Pancreas (tissue), 10 donors: ENCODE measurements around the gene CTNND1. TPM values are rescaled to one million over a fixed set of nuclear protein-coding genes. Genes with fewer than 3 reads are reported as not detected.

Experiments used
- ATAC-seq, 4 donors: fragments of 200-7000 bp; cut with Tn5 transposase; one replicate each; pipeline versions ENCODE4 v1.8.0 to v1.9.1; 2020; ENCODE audit warnings: mild to moderate bottlenecking in 4 of 4, moderate library complexity in 4 of 4
- DNase-seq, 6 donors: peaks; one replicate each; pipeline ENCODE4 v3.0.0-alpha.2; 2020
- FAIRE-seq: peaks from 2 replicates; lab custom pipeline; 2012; peaks lifted over from hg19 to GRCh38; lab: Jason Lieb, UNC
- H3K27ac ChIP-seq, 4 donors: fragments of 200-600 bp; sonication (generic); 1 replicate in 3 of 4; 2 replicates in 1 of 4; pipeline versions ENCODE4 v1.5.0 to v1.8.0; 2020
- H3K27me3 ChIP-seq, 4 donors: fragments of 200-600 bp; one replicate each; pipeline ENCODE4 v1.8.0; 2021
- H3K36me3 ChIP-seq, 3 donors: fragments of 200-600 bp; sonication (generic) in 1 of 3; one replicate each; pipeline versions ENCODE4 v1.5.0 to v1.8.0; 2020 to 2021
- H3K4me1 ChIP-seq, 3 donors: fragments of 200-600 bp; one replicate each; pipeline ENCODE4 v1.8.0; 2021
- H3K4me3 ChIP-seq, 4 donors: fragments of 200-600 bp; sonication (generic) in 2 of 4; one replicate each; pipeline versions ENCODE4 v1.5.0 to v1.8.0; 2020 to 2021
- H3K9me3 ChIP-seq, 4 donors: fragments of 200-600 bp; one replicate each; pipeline ENCODE4 v1.8.0; 2021
- WGBS, 2 donors: extraction: QIAGEN DNeasy Blood & Tissue Kit; methylation state at CpG; one replicate each; pipeline ENCODE4 v1.1.7; 2013; 5-methylcytosine and 5-hydroxymethylcytosine counted together
- intact Hi-C, 3 donors: fragments of 100-400 bp; cut with DNase I; formaldehyde crosslinking; loops; one replicate each; pipeline versions ENCODE4 v1.11.1 to v1.14.2; 2022
- polyA plus RNA-seq, 2 donors: library from polyadenylated mRNA; stranded (reverse); fragments of 200-250 nt; gene quantifications; one replicate each; pipeline ENCODE4 v1.2.3, GENCODE V29; 2013
- total RNA-seq, 6 donors: library from RNA; stranded (reverse); fragmentation: NEBNext Ultra II Directional in 4 of 6; extraction: Animal tissue kit (Norgen Biotek cat#: 25700) in 4 of 6; gene quantifications; one replicate each; pipeline versions ENCODE4 v1.2.1 to v1.2.4, GENCODE V29; 2021 to 2023
- TF ChIP-seq, protein P1 (sequence below), 4 donors: fragments of 200-600 bp; sonication (generic) in 3 of 4; IDR thresholded peaks; one replicate each; pipeline versions ENCODE4 v1.5.0 to v1.8.0; 2021; ENCODE audit warnings: antibody characterized with exemption in 4 of 4
- donor health status: healthy with polysubstance abuse.
- donor health status: DM: no; HTN: no; CAD: no; lungs with moderate emphysema.
- donor health status: DM: no; HTN: no; CAD: no.
- donor health status: control.
- donor health status: control.
- donor health status: Bipolar disorder and iron deficiency.
- donor health status: DM: yes; HTN: yes; CAD: no.
- donor health status: DM: no; HTN: no; CAD: no.
- donor health status: DM: no; HTN: no; CAD: no.
- donor health status: DM: yes; HTN: yes; CAD: no.

Gene CTNND1
- total and polyA plus RNA-seq, 8 donors, result 42.7 to 203 (median 122) TPM

DNA sequence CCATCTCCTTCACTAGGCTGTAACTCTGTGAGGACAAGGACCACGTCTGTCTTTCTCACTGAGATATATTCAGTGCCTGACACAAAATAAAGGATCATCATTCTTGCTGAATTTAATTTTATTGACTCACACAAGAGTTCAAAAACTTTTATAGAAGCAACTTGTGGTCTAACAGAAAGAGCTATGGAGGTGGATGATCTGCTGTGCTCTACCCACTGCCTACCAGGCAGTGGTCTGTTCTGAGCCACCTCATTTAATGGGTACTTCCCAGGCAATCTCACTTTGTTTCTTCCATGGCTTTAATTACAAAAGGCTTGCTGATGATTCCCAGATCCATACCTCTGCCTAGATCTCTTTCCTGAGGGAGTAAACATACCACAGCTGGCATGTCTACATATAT, 14.7 kb upstream of the CTNND1 start:
- DNase-seq (no peak), ATAC-seq (no peak), FAIRE-seq (no peak)
- Histone ChIP-seq H3K27ac (no peak overlapping the region), H3K4me1 (peaks cover 5 to 13% (median 12%) of the 10 kb centered on the region in 3 donors), H3K27me3 (no peaks in the 10 kb centered on the region), H3K36me3 (peaks cover 0 to 21% (median 9%) of the 10 kb centered on the region in 3 donors), H3K4me3 (no peak overlapping the region), H3K9me3 (no peaks in the 10 kb centered on the region)
- TF ChIP-seq, protein P1, sequence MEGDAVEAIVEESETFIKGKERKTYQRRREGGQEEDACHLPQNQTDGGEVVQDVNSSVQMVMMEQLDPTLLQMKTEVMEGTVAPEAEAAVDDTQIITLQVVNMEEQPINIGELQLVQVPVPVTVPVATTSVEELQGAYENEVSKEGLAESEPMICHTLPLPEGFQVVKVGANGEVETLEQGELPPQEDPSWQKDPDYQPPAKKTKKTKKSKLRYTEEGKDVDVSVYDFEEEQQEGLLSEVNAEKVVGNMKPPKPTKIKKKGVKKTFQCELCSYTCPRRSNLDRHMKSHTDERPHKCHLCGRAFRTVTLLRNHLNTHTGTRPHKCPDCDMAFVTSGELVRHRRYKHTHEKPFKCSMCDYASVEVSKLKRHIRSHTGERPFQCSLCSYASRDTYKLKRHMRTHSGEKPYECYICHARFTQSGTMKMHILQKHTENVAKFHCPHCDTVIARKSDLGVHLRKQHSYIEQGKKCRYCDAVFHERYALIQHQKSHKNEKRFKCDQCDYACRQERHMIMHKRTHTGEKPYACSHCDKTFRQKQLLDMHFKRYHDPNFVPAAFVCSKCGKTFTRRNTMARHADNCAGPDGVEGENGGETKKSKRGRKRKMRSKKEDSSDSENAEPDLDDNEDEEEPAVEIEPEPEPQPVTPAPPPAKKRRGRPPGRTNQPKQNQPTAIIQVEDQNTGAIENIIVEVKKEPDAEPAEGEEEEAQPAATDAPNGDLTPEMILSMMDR (IDR thresholded peaks at IDR 0.05), result no peak
- WGBS, 2 donors, result 92 to 96% methylated on average over 1 of the region's 1 CpG
- intact Hi-C loops, result no loop called here

DNA sequence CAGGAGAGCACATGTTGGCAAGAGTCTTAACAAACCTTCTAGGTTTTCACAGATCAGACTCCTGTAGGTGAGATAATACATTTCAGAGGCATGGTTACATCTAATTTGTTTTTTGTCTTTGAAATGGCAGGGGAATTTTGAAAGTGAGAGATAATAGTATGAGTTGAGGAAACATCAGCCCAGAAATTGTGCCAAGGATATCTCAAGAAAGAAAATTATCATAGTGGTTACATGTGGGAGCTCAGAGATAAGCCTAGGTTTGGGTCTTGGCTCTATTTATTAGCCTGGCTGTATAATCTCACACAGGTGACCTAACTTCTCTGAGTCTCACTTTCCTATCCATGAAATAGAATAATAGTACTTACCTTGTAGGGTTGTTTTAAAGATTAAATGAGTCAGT, 10.4 kb upstream of the CTNND1 start:
- Histone ChIP-seq H3K4me3 (no peak overlapping the region), H3K27me3 (no peaks in the 10 kb centered on the region), H3K4me1 (peaks cover 0 to 5% (median 4%) of the 10 kb centered on the region in 3 donors), H3K27ac (no peak overlapping the region), H3K9me3 (no peaks in the 10 kb centered on the region), H3K36me3 (no peaks in the 10 kb centered on the region)
- DNase-seq (no peak), FAIRE-seq (no peak), ATAC-seq (peak in 3 of 4 donors; percentile 5 to 17 (median 8))
- TF ChIP-seq, protein P1 (IDR thresholded peaks at IDR 0.05), result no peak
- intact Hi-C loops, result loop anchor here in 1 of 3 donors (5.0 kb wide), 1 partner anchor 51 kb away; no protein-coding TSS in a partner anchor

GRCh38 chr11:57751676-57752253, 9.8 kb upstream of the CTNND1 start, which contains the start of gene BTBD18:
BTBD18 (minus strand) TSS chr11:57751819; CDS start chr11:57751188, 631 bp downstream.
- ATAC-seq, result peak; percentile 91 to 100 (median 97)
- Histone ChIP-seq H3K27me3 (no peaks in the 10 kb centered on the region), H3K36me3 (no peaks in the 10 kb centered on the region), H3K9me3 (no peaks in the 10 kb centered on the region), H3K27ac (no peak within 1 kb of the TSS), H3K4me3 (no peak within 1 kb of the TSS), H3K4me1 (peaks cover 0 to 5% (median 4%) of the 10 kb centered on the region in 3 donors)
- intact Hi-C loops, result loop anchor here in 1 of 3 donors (5.0 kb wide), 1 partner anchor 51 kb away; no protein-coding TSS in a partner anchor
- FAIRE-seq, result no peak
- WGBS, 2 donors, result 29 to 31% methylated on average over 10 of the region's 10 CpGs
- DNase-seq, result peak in 4 of 6 donors; percentile 40 to 62 (median 54)
- TF ChIP-seq, protein P1 (IDR thresholded peaks at IDR 0.05), result peak in 3 of 4 donors; percentile 33 to 36 (median 35)

DNA sequence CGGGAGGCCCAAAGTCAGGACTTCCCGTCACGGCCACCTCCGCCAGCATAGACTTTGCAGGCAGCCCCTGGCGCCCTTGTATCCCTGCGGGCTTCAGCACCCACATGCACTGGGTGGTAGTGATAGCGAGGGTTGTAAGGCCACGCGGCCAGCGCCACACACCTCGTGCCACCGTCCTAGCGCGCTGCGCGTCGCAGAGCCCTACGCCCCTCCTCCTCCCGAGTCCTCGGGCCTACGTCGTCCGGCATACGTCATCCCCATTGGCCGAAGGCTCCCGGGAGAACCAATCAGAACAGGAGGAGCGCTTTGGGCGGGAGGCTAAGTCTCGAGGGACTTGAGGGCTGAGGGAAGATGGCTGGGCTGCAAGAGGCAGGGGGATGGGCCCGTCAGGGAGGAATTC, 8.6 kb upstream of the CTNND1 start:
- no peak for ATAC-seq
- Histone ChIP-seq H3K27me3 (no peaks in the 10 kb centered on the region), H3K36me3 (no peaks in the 10 kb centered on the region), H3K4me1 (peaks cover 0 to 8% (median 5%) of the 10 kb centered on the region in 3 donors), H3K9me3 (no peaks in the 10 kb centered on the region), H3K27ac (no peak overlapping the region), H3K4me3 (no peak overlapping the region)
- 94 to 97% methylated on average over 30 of the region's 30 CpGs for WGBS, 2 donors
- intact Hi-C loops, result loop anchor here in 1 of 3 donors (5.0 kb wide), 1 partner anchor 49 kb away; no protein-coding TSS in a partner anchor
- DNase-seq, result peak in 1 of 6 donors; percentile 63
- no peak for FAIRE-seq
- TF ChIP-seq, protein P1 (IDR thresholded peaks at IDR 0.05), result no peak

GRCh38 chr11:57758174-57758573, 3.4 kb upstream of the CTNND1 start:
- DNase-seq (no peak), FAIRE-seq (no peak), ATAC-seq (no peak)
- Histone ChIP-seq H3K36me3 (no peaks in the 10 kb centered on the region), H3K27ac (no peak overlapping the region), H3K9me3 (no peaks in the 10 kb centered on the region), H3K4me1 (peaks cover 0 to 5% (median 0%) of the 10 kb centered on the region in 3 donors), H3K27me3 (no peaks in the 10 kb centered on the region), H3K4me3 (no peak overlapping the region)
- 67 to 73% methylated on average over 3 of the region's 3 CpGs for whole genome bisulfite sequencing, 2 donors
- TF ChIP-seq, protein P1 (IDR thresholded peaks at IDR 0.05), result no peak
- intact Hi-C loops, result no loop called here
